Subcutaneous preadipocyte (primary cell): ENCODE measurements around the gene CLTRN. TPM values are rescaled to one million over a fixed set of nuclear protein-coding genes. Genes with fewer than 3 reads are reported as not detected.

Experiments
- total RNA-seq: library from RNA; depleted of rRNA; stranded (reverse); fragments of >200 nt; gene quantifications from 2 replicates; pipeline ENCODE4 v1.2.3, GENCODE V29; 2012

CLTRN gene, protein sequence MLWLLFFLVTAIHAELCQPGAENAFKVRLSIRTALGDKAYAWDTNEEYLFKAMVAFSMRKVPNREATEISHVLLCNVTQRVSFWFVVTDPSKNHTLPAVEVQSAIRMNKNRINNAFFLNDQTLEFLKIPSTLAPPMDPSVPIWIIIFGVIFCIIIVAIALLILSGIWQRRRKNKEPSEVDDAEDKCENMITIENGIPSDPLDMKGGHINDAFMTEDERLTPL
- 0.20 and 0.37 TPM in 2 replicates for total RNA-seq

DNA sequence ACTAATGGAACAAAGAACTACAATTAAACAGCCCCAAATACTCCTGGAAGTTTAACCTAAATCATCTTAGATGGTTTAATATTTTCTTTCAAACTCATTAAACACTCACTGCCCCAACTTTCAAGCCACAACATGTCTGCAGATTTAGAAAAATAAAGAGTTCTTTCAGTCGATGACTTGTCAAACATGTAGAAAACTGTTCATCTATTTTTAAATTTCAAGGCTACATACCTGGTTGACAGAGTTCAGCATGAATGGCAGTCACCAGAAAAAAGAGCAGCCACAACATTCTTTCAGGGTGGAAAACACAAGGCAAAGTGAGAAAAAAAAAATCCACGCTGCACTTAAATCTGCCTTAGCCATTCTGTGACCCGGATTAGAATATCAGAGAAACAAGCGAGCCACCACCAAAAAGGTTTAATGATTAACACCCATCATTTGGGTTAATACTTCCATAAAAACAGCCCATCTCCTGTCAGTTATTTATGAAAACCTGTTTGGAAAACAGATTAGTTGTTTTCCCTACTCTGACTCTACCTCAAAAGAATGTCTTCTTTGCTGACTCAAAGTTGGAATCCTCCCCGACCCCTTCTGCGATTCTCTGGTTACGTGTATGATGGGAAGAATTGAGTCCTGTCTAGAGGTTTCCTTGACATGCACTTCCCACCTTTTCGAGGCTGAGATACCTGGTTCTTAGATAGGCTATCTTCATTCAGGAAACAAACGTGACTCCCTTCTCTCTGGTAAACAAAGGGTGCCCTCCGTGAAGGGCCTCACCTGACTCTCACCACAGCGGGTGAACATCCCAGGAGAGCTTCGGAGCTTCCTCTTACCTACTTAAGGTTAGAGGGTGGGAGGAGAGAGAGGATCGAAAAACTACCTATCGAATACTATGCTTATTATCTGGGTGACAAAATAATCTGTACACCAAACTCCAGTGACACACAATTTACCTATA is at the start of gene CLTRN:
TSS of gene CLTRN (minus strand) at position 319 of the 958 bp plus-strand sequence. CDS start at position 289, 30 bp downstream.

DNA sequence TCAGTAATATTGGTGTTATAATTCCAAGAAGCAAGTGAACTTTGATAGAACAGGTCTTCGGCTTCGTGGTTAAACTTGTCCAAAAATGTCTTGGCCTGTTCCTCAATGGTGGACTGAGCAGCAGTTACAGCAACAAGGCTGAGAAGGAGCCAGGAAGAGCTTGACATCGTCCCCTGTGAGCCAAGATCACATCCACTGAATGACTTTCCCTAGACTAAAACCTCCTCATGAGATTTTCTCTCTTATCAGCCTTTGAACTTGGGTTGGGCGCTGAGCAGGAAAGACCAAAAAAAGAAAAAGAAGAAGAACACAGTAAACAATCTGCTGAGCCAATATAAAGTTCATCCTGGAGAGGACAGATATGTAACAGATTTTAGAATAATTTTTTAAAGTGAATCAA is 63.9 kb downstream of the CLTRN start, which contains the start of gene ACE2:
TSS of gene ACE2 (minus strand) at position 216 of the 400 bp plus-strand sequence. CDS start at position 167, 49 bp downstream.

Other genes with a start within 250 kb of the CLTRN start
- gene PIR, start 171.5 kb downstream of the CLTRN start, total RNA-seq, result 11.9 and 12.1 TPM in 2 replicates
- gene BMX, start 164.0 kb downstream of the CLTRN start, total RNA-seq, result not detected in 2 replicates
- gene ACE2, start 63.8 kb downstream of the CLTRN start, total RNA-seq, result under 0.01 TPM in 1 of 2 replicates, not detected in the other
- 9.2 and 14.0 TPM in 2 replicates for gene CA5B, start 73.5 kb upstream of the CLTRN start, total RNA-seq
- 3.1 and 3.3 TPM in 2 replicates for gene ZRSR2, start 125.7 kb upstream of the CLTRN start, total RNA-seq
- gene AP1S2, start 190.0 kb upstream of the CLTRN start, total RNA-seq, result 16.8 and 17.6 TPM in 2 replicates